GM21717 (cell line): ENCODE data around the gene CNRIP1.
A peak's percentile ranks its signal among the peaks of the same experiment; 100 is the strongest.

Experiments used
- ATAC-seq: cut with Tn5 transposase; IDR thresholded peaks from one replicate; pipeline ENCODE4 v1.9.1; 2021; ENCODE audit warnings: mild to moderate bottlenecking, moderate library complexity; ENCODE audit not compliant: unreplicated experiment

Gene CNRIP1

DNA sequence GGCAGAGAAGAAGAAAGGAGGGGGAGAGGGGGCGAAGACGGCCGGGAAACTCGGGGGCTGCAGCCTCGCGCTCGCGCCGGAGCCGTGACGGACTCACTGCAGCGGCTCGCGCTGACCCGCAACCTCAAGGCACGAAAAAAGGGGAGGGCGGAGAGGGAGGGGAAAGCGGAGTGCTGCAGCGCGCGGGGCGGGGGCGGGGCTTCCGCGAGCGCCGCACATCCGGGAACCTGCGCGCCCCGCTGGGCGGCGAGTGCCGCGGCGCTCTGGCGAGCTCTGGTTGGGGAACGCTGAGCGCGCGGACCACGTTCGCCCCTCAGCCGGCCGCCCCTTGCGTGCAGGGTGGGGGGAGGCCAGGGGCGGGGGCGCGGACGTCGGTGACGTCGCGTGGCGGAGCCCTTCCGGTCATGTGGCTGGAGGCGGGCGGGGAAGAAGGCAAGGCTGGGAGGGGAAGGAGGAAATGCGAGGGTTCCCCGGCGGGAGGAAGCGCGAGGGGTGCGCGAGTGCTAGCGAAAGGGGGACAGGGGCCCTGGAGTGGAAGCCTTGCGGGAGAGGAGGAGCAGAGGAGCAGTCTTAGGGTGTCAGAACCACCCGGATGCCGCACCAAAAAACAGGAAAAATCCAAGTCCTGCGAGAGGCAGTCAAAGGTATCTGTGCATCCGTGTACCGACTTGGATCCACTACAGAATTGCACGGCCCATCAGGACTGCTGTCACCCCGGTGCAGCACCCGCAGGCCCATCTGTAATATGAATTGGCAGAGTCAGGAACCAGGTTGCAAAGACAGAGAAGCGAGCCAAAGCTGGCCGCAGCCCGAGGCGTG, 67.1 kb downstream of the CNRIP1 start, which contains the start of gene PPP3R1:
Gene PPP3R1 (minus strand): TSS at position 133 of the 819 bp plus-strand sequence. CDS start 405 bp downstream, outside the sequence.
- peak; percentile 74 for ATAC-seq

- peak; percentile 8 for ATAC-seq
These were observed 67.8 kb downstream of the CNRIP1 start for GRCh38 chr2:68251855-68252399.

- peak; percentile 65 for ATAC-seq
These were observed 68.4 kb downstream of the CNRIP1 start for GRCh38 chr2:68251187-68251854.

GRCh38 chr2:68250652-68251186, 69.0 kb downstream of the CNRIP1 start:
- ATAC-seq, result no peak

GRCh38 chr2:68250196-68250595, 69.6 kb downstream of the CNRIP1 start:
- no peak for ATAC-seq

DNA sequence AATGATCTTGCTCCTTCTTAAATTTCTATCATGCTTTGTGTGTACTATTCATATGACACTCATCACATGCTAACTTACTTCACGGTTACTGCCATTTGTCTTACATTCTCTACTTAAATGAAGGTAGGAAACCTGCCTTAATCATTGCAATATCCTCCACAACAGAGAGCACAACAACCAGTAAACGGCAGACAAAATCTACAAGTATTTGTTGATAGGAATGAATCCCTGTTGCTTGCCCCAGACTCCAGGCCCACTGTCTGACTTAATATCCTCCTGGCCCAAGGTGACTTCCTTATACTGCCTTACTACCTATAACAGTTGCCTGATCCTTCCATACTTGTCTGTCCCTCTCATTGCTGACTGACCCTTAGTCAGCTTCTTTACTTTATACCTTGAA, 70.9 kb downstream of the CNRIP1 start:
- ATAC-seq, result no peak

DNA sequence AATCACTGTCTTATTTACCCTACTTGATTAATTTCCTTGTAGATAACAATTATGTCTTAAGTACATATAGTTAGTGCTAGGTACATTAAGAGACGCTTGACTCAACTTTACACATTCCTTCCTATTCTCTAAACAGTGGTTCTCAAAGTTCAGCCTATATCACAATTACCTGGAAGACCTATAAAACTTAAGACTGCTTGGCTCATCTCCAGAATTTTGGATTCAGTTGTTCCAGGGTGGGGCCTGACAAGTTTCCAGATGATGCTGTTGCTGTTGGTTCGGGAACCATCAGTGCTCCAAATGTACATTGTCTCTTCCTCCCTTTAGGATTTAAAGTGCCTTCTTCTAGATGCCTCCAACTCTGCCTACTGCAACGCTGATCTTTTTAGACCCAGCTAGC, 71.4 kb downstream of the CNRIP1 start:
- no peak for ATAC-seq

DNA sequence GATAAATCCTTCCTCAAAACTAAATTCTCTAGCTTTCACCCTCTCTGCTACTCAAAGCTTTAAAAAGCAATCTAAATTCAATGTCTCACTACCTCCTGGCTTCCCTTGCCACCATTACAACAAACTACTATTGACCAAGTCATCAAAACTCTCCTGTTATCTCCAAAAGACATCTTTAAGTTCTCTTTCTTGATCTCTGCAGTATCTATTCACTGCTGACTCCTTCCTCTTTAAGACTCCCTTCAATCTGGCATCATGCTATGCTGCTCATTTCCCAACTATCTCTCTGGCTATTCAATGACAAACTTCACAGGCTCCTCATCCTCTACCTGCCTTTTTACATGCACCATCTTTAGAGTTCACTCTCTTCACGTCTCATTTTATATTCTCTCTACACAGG, 73.4 kb downstream of the CNRIP1 start:
- no peak for ATAC-seq

DNA sequence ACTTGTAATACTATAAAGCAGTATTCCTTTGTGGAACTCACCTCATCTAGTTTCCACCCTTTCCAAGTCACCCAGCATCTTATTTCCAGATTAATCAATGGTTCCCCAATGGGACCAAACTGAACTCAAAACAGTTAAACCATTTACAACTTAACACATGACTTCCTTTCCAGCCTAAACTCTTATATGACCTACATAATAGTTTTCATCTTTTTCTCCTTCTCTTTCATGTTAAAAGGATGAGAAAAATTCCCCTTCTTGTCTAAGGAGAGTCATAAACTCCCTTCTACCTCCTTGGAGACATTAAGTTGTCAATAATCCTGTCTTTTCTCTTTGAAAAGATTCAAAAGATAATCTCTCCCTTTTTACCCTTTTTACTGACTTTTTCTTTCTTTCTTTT, 74.1 kb downstream of the CNRIP1 start:
- ATAC-seq, result no peak

GRCh38 chr2:68245066-68245465, 74.7 kb downstream of the CNRIP1 start:
- ATAC-seq, result no peak

DNA sequence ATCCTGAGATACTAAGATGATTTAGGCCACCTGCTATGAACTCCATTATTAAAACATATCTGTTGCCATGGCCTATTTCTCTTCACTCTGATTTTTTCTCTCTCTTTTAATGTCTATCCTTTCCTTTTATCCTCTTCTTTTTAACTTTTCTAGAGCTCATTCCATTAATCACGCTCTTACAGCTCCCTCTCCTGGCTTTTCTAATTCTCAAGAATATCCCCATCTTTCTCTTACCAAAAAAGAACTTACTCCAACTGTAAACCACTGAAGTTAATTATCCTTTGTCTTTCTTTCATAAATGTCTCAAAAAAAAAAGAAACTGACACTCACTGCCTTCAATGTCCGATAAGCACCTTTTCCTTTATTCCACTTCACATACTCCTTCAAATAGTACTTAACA, 75.3 kb downstream of the CNRIP1 start:
- no peak for ATAC-seq
